LHCN-M2 (cell line): ENCODE data around the gene NAA60. TPM values are rescaled to one million over a fixed set of nuclear protein-coding genes. Genes with fewer than 3 reads are reported as not detected.

Experiments used
- total RNA-seq: library from RNA; depleted of rRNA; stranded (reverse); fragments of >200 nt; gene quantifications from 2 replicates; pipeline ENCODE4 v1.2.3, GENCODE V29; 2014; rRNA removed

The NAA60 gene
- total RNA-seq, 1 experiment from 2014 or later, result 10.5 TPM

Other genes starting within 250 kb of the NAA60 start
- gene ZNF200, start 208.5 kb upstream of the NAA60 start, total RNA-seq, result 10.4 and 11.9 TPM in 2 replicates
- 0.06 TPM in 1 of 2 replicates, not detected in the other for gene MEFV, start 187.0 kb upstream of the NAA60 start, total RNA-seq
- gene ZNF263, start 160.2 kb upstream of the NAA60 start, total RNA-seq, result 35.5 and 43.5 TPM in 2 replicates
- 2.3 and 3.9 TPM in 2 replicates for gene TIGD7, start 138.2 kb upstream of the NAA60 start, total RNA-seq
- 15.8 and 18.7 TPM in 2 replicates for gene ZNF75A, start 138.2 kb upstream of the NAA60 start, total RNA-seq
- gene OR2C1, start 87.8 kb upstream of the NAA60 start, total RNA-seq, result 0.17 TPM in 1 of 2 replicates, not detected in the other
- 9.4 and 14.5 TPM in 2 replicates for gene ZSCAN32, start 42.7 kb upstream of the NAA60 start, total RNA-seq
- gene ZNF174, start 42.5 kb upstream of the NAA60 start, total RNA-seq, result 10.7 and 13.4 TPM in 2 replicates
- 1.9 TPM in 2 replicates for gene ZNF597, start 176 bp upstream of the NAA60 start, total RNA-seq
- gene C16orf90, start 51.8 kb downstream of the NAA60 start, total RNA-seq, result not detected in 2 replicates
- gene CLUAP1, start 57.3 kb downstream of the NAA60 start, total RNA-seq, result 17.8 and 18.8 TPM in 2 replicates
- not detected in 2 replicates for gene NLRC3, start 133.7 kb downstream of the NAA60 start, total RNA-seq
- 6.8 and 7.0 TPM in 2 replicates for gene SLX4, start 167.9 kb downstream of the NAA60 start, total RNA-seq
- 7.3 and 10.6 TPM in 2 replicates for gene DNASE1, start 211.0 kb downstream of the NAA60 start, total RNA-seq